Measurements from ENCODE around the gene SLC35G1. TPM values are rescaled to one million over a fixed set of nuclear protein-coding genes. Genes with fewer than 3 reads are reported as not detected.

SLC35G1 gene
- total RNA-seq, 4 donors from 2014 or later: 21.1 to 69.7 (median 68.3) TPM; not detected in 1

DNA sequence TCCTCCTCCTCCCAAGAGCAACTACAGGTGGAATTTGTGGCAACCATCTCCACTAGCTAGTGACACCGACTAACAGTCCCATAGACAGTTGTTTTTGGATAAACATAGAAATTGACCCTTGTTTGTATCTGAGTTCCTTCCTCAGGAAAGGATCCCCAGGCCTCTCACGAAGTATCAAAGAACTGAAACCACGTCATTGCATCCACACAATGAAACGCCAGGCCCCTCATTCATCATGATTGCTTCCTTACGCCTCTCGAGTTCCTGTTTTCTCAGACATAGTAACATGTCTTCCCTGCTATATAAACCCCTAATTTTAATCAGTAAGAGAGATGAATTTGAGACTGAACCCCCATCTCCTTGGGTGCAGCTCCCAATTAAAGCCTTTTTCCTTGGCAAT is 18.1 kb downstream of the SLC35G1 start:
- Histone ChIP-seq H3K4me3 (no peak overlapping the region), H3K9me3 (no peaks in the 10 kb centered on the region), H3K36me3 (peaks cover 0 to 5% (median 0%) of the 10 kb centered on the region in 3 donors), H3K4me1 (no peaks in the 10 kb centered on the region), H3K27ac (no peak overlapping the region), H3K27me3 (no peaks in the 10 kb centered on the region)
- TF ChIP-seq CTCF (IDR thresholded peaks at IDR 0.05) (no peak), POLR2A (IDR thresholded peaks at IDR 0.05) (no peak)
- DNase-seq: no peak

DNA sequence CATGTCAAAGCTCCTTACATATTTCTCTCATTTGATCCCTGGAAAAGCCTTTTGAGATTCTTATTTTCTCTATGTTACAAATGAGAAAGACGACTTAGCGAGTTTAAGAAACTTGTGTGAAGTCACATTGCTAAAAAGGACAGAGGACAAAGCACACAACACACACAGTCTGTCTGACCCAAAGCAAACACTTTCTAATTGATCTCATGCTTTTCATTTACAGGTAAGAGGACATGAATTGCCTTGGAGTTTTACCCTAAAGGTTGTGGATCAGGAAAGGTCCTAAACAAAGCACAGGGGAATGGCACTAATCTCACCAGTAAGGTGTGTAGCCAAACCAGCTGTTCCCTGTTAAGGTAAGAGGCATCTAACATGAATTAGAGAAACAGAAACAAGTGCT is 18.7 kb downstream of the SLC35G1 start:
- Histone ChIP-seq H3K27ac (no peak overlapping the region), H3K4me1 (no peaks in the 10 kb centered on the region), H3K4me3 (no peak overlapping the region), H3K27me3 (no peaks in the 10 kb centered on the region), H3K9me3 (no peaks in the 10 kb centered on the region), H3K36me3 (no peaks in the 10 kb centered on the region)
- no peak for DNase-seq
- no peak for TF ChIP-seq POLR2A (IDR thresholded peaks at IDR 0.05)

- no peaks in the 10 kb centered on the region for H3K9me3 ChIP-seq
- no peak for TF ChIP-seq POLR2A (IDR thresholded peaks at IDR 0.05)
- no peak for TF ChIP-seq CTCF (IDR thresholded peaks at IDR 0.05)
- no peaks in the 10 kb centered on the region for H3K27me3 ChIP-seq
- no peaks in the 10 kb centered on the region for H3K4me1 ChIP-seq
- DNase-seq: no peak
- H3K4me3 ChIP-seq: no peak overlapping the region
- H3K27ac ChIP-seq: no peak overlapping the region
- no peaks in the 10 kb centered on the region for H3K36me3 ChIP-seq
Measured at GRCh38 chr10:93913706-93914105, 19.9 kb downstream of the SLC35G1 start.

GRCh38 chr10:93915598-93915997 is 21.8 kb downstream of the SLC35G1 start:
- no peak for TF ChIP-seq CTCF (IDR thresholded peaks at IDR 0.05)
- no peak for TF ChIP-seq POLR2A (IDR thresholded peaks at IDR 0.05)
- Histone ChIP-seq H3K36me3 (no peaks in the 10 kb centered on the region), H3K27me3 (no peaks in the 10 kb centered on the region), H3K9me3 (no peaks in the 10 kb centered on the region), H3K27ac (no peak overlapping the region), H3K4me3 (no peak overlapping the region), H3K4me1 (no peaks in the 10 kb centered on the region)
- no peak for DNase-seq

- Histone ChIP-seq H3K4me3 (peak overlapping the region in 2 of 4 donors; percentile 17 to 34), H3K36me3 (no peaks in the 10 kb centered on the region), H3K27ac (no peak overlapping the region), H3K9me3 (no peaks in the 10 kb centered on the region), H3K4me1 (no peaks in the 10 kb centered on the region), H3K27me3 (no peaks in the 10 kb centered on the region)
- TF ChIP-seq CTCF (IDR thresholded peaks at IDR 0.05) (peak in 4 of 6 experiments; percentile 34 to 71 (median 62)), POLR2A (IDR thresholded peaks at IDR 0.05) (no peak)
- no peak for DNase-seq
Measured at GRCh38 chr10:93916257-93917063, 22.7 kb downstream of the SLC35G1 start.

DNA sequence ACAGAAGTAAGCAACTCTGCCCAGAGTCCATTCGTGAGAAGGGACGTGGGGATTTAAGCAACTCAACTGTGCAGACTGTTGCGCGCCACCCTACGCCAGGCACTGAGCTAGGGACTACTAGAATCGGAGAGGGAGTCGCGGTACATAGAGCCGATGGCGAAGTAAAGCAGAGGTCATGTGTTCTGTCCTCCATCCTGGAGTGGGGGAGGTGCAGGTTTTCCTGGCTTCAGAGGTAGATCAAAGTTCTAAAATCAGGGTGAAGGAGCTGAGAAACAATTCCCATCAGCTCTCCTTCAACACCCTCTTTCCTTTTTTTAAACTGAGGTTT is 23.2 kb downstream of the SLC35G1 start:
- H3K27me3 ChIP-seq: no peaks in the 10 kb centered on the region
- TF ChIP-seq CTCF (IDR thresholded peaks at IDR 0.05): no peak
- TF ChIP-seq POLR2A (IDR thresholded peaks at IDR 0.05): no peak
- no peak for DNase-seq
- no peak overlapping the region for H3K27ac ChIP-seq
- no peaks in the 10 kb centered on the region for H3K9me3 ChIP-seq
- H3K4me1 ChIP-seq: no peaks in the 10 kb centered on the region
- H3K36me3 ChIP-seq: no peaks in the 10 kb centered on the region
- peak overlapping the region in 2 of 4 donors; percentile 17 to 34 for H3K4me3 ChIP-seq
